ENCODE measurements around the gene MRC2. TPM values are rescaled to one million over a fixed set of nuclear protein-coding genes. Genes with fewer than 3 reads are reported as not detected.

Gene MRC2
- total RNA-seq, 2 experiments from 2014 or later, result 10.5 to 11.3 TPM

- ChIA-PET CTCF (interaction anchor here (0.6 kb wide), 1 partner anchor 317 kb away, joined by 3 read pairs; no protein-coding TSS in a partner anchor), POLR2A (no interaction called here)
- Mint-ChIP-seq H3K9me3 (ENCODE audit: low read depth) (no peaks in the 10 kb centered on the region), H3K27me3 (peaks cover 17% of the 10 kb centered on the region), H3K36me3 (ENCODE audit: low read depth) (no peaks in the 10 kb centered on the region), H3K4me1 (peaks cover 15% of the 10 kb centered on the region), H3K4me3 (no peak overlapping the region), H3K27ac (no peak overlapping the region)
- intact Hi-C loops (cut with DNase I, micrococcal nuclease), result no loop called here
- DNase-seq (no peak), ATAC-seq (no peak)
These were observed 20.9 kb downstream of the MRC2 start for GRCh38 chr17:62648251-62648955.

GRCh38 chr17:62648956-62649294 is 21.5 kb downstream of the MRC2 start:
- Mint-ChIP-seq H3K27me3 (peaks cover 17% of the 10 kb centered on the region), H3K9me3 (ENCODE audit: low read depth) (no peaks in the 10 kb centered on the region), H3K4me1 (peaks cover 19% of the 10 kb centered on the region), H3K36me3 (ENCODE audit: low read depth) (no peaks in the 10 kb centered on the region), H3K4me3 (no peak overlapping the region), H3K27ac (no peak overlapping the region)
- ATAC-seq (no peak), DNase-seq (no peak)
- intact Hi-C loops (cut with DNase I, micrococcal nuclease), result no loop called here
- ChIA-PET POLR2A (no interaction called here), CTCF (no interaction called here)

GRCh38 chr17:62649570-62649969 is 22.1 kb downstream of the MRC2 start:
- Mint-ChIP-seq H3K9me3 (ENCODE audit: low read depth) (no peaks in the 10 kb centered on the region), H3K36me3 (ENCODE audit: low read depth) (no peaks in the 10 kb centered on the region), H3K27ac (no peak overlapping the region), H3K27me3 (peaks cover 19% of the 10 kb centered on the region), H3K4me1 (peaks cover 23% of the 10 kb centered on the region), H3K4me3 (no peak overlapping the region)
- ATAC-seq, result no peak
- DNase-seq, result no peak
- intact Hi-C loops (cut with DNase I, micrococcal nuclease), result no loop called here
- ChIA-PET POLR2A (no interaction called here), CTCF (no interaction called here)

- no peaks in the 10 kb centered on the region for H3K9me3 Mint-ChIP-seq (ENCODE audit: low read depth)
- DNase-seq (no peak), ATAC-seq (no peak)
- ChIA-PET POLR2A (no interaction called here), CTCF (no interaction called here)
- peaks cover 23% of the 10 kb centered on the region for H3K4me1 Mint-ChIP-seq
- intact Hi-C loops (cut with DNase I, micrococcal nuclease), result loop anchor here (5.0 to 10.0 kb wide), 2 partner anchors 86 to 627 kb away; no protein-coding TSS in a partner anchor
- H3K4me3 Mint-ChIP-seq, result no peak overlapping the region
- H3K27me3 Mint-ChIP-seq, result peaks cover 19% of the 10 kb centered on the region
- no peak overlapping the region for H3K27ac Mint-ChIP-seq
- H3K36me3 Mint-ChIP-seq (ENCODE audit: low read depth), result no peaks in the 10 kb centered on the region
These were observed 23.1 kb downstream of the MRC2 start for GRCh38 chr17:62650587-62650986.

GRCh38 chr17:62652251-62653001 is 25.0 kb downstream of the MRC2 start:
- peak; percentile 49 for DNase-seq
- H3K36me3 Mint-ChIP-seq (ENCODE audit: low read depth), result no peaks in the 10 kb centered on the region
- CTCF ChIA-PET, result no interaction called here
- peak overlapping the region; percentile 65 for H3K27ac Mint-ChIP-seq
- POLR2A ChIA-PET, result no interaction called here
- ATAC-seq, result no peak
- H3K4me3 Mint-ChIP-seq, result peak overlapping the region; percentile 65
- peaks cover 23% of the 10 kb centered on the region for H3K4me1 Mint-ChIP-seq
- intact Hi-C loops (cut with DNase I, micrococcal nuclease), result loop anchor here (1.0 to 10.0 kb wide), 14 partner anchors 9 to 970 kb away; partner anchors contain the start of genes MAP3K3 (in 1 of the 2), METTL2A (in 1 of the 2) and TLK2 (in 1 of the 2)
- H3K9me3 Mint-ChIP-seq (ENCODE audit: low read depth), result no peaks in the 10 kb centered on the region
- H3K27me3 Mint-ChIP-seq, result peaks cover 22% of the 10 kb centered on the region

- POLR2A ChIA-PET, result interaction anchor here (0.5 to 1.0 kb wide), 4 partner anchors 19 to 1980 kb away, joined by 3 to 4 read pairs (median 4); no protein-coding TSS in a partner anchor
- Mint-ChIP-seq H3K4me3 (peak overlapping the region; percentile 65), H3K27ac (peak overlapping the region; percentile 65), H3K4me1 (peaks cover 23% of the 10 kb centered on the region), H3K9me3 (ENCODE audit: low read depth) (no peaks in the 10 kb centered on the region), H3K27me3 (peaks cover 19% of the 10 kb centered on the region), H3K36me3 (ENCODE audit: low read depth) (no peaks in the 10 kb centered on the region)
- CTCF ChIA-PET, result interaction anchor here (0.7 to 1.4 kb wide), 4 partner anchors 10 to 71 kb away, joined by 4 to 5 read pairs (median 4); no protein-coding TSS in a partner anchor
- intact Hi-C loops (cut with DNase I, micrococcal nuclease), result loop anchor here (1.0 to 10.0 kb wide), 14 partner anchors 10 to 970 kb away; partner anchors contain the start of genes MAP3K3 (in 1 of the 2), METTL2A (in 1 of the 2) and TLK2 (in 1 of the 2)
- DNase-seq (peak; percentile 97), ATAC-seq (peak; percentile 95)
These were observed 25.7 kb downstream of the MRC2 start for GRCh38 chr17:62653002-62653825.

- H3K36me3 Mint-ChIP-seq (ENCODE audit: low read depth), result no peaks in the 10 kb centered on the region
- intact Hi-C loops (cut with DNase I, micrococcal nuclease), result loop anchor here (1.0 to 10.0 kb wide), 14 partner anchors 11 to 969 kb away; partner anchors contain the start of genes MAP3K3 (in 1 of the 2), METTL2A (in 1 of the 2) and TLK2 (in 1 of the 2)
- peak overlapping the region; percentile 65 for H3K4me3 Mint-ChIP-seq
- peak; percentile 37 for DNase-seq
- ChIA-PET POLR2A (interaction anchor here (0.5 to 1.0 kb wide), 4 partner anchors 18 to 1979 kb away, joined by 3 to 4 read pairs (median 4); no protein-coding TSS in a partner anchor), CTCF (interaction anchor here (0.7 to 1.4 kb wide), 4 partner anchors 11 to 71 kb away, joined by 4 to 5 read pairs (median 4); no protein-coding TSS in a partner anchor)
- no peak for ATAC-seq
- H3K4me1 Mint-ChIP-seq, result peaks cover 23% of the 10 kb centered on the region
- H3K27ac Mint-ChIP-seq, result no peak overlapping the region
- peaks cover 19% of the 10 kb centered on the region for H3K27me3 Mint-ChIP-seq
- H3K9me3 Mint-ChIP-seq (ENCODE audit: low read depth), result no peaks in the 10 kb centered on the region
These were observed 26.6 kb downstream of the MRC2 start for GRCh38 chr17:62653826-62654761.

- CTCF ChIA-PET, result interaction anchor here (1.0 kb wide), 1 partner anchor 16 kb away, joined by 3 read pairs; no protein-coding TSS in a partner anchor
- H3K27me3 Mint-ChIP-seq, result peaks cover 19% of the 10 kb centered on the region
- POLR2A ChIA-PET, result interaction anchor here (0.6 kb wide), 1 partner anchor 13 kb away, joined by 3 read pairs; no protein-coding TSS in a partner anchor
These were observed 28.2 kb downstream of the MRC2 start for GRCh38 chr17:62655656-62656055.

GRCh38 chr17:62656446-62656845 is 29.0 kb downstream of the MRC2 start:
- peaks cover 2% of the 10 kb centered on the region for H3K36me3 Mint-ChIP-seq (ENCODE audit: low read depth)
- H3K9me3 Mint-ChIP-seq (ENCODE audit: low read depth), result peaks cover 8% of the 10 kb centered on the region
- H3K4me3 Mint-ChIP-seq, result no peak overlapping the region
- intact Hi-C loops (cut with DNase I, micrococcal nuclease), result loop anchor here in 1 of 2 experiments (10.0 kb wide), 1 partner anchor 92 kb away; no protein-coding TSS in a partner anchor
- ChIA-PET POLR2A (interaction anchor here (0.6 kb wide), 1 partner anchor 30 kb away, joined by 3 read pairs; no protein-coding TSS in a partner anchor), CTCF (no interaction called here)
- peaks cover 23% of the 10 kb centered on the region for H3K4me1 Mint-ChIP-seq
- ATAC-seq (no peak), DNase-seq (no peak)
- H3K27me3 Mint-ChIP-seq, result peaks cover 17% of the 10 kb centered on the region
- no peak overlapping the region for H3K27ac Mint-ChIP-seq

More at GRCh38 chr17:62655656-62656055, 28.2 kb downstream of the MRC2 start:
- Mint-ChIP-seq H3K4me1 (peaks cover 23% of the 10 kb centered on the region), H3K9me3 (ENCODE audit: low read depth) (peaks cover 4% of the 10 kb centered on the region), H3K27ac (no peak overlapping the region), H3K36me3 (ENCODE audit: low read depth) (no peaks in the 10 kb centered on the region), H3K4me3 (no peak overlapping the region)
- intact Hi-C loops (cut with DNase I, micrococcal nuclease), result loop anchor here in 1 of 2 experiments (10.0 kb wide), 1 partner anchor 91 kb away; no protein-coding TSS in a partner anchor
- ATAC-seq (no peak), DNase-seq (no peak)

GRCh38 chr17:62657145-62657665 is 29.7 kb downstream of the MRC2 start:
- Mint-ChIP-seq H3K36me3 (ENCODE audit: low read depth) (peaks cover 2% of the 10 kb centered on the region), H3K27me3 (peaks cover 14% of the 10 kb centered on the region), H3K4me1 (peaks cover 17% of the 10 kb centered on the region), H3K9me3 (ENCODE audit: low read depth) (peaks cover 8% of the 10 kb centered on the region), H3K27ac (no peak overlapping the region), H3K4me3 (no peak overlapping the region)
- ChIA-PET POLR2A (no interaction called here), CTCF (interaction anchor here (0.6 kb wide), 1 partner anchor 236 kb away, joined by 3 read pairs; no protein-coding TSS in a partner anchor)
- ATAC-seq (no peak), DNase-seq (no peak)
- intact Hi-C loops (cut with DNase I, micrococcal nuclease), result loop anchor here in 1 of 2 experiments (10.0 kb wide), 1 partner anchor 92 kb away; no protein-coding TSS in a partner anchor
